IMR-90 (cell line): ENCODE results near the gene PLCL1. TPM values are rescaled to one million over a fixed set of nuclear protein-coding genes. Genes with fewer than 3 reads are reported as not detected.

Experiments used
- ATAC-seq: fragments of 200-7000 bp; cut with Tn5 transposase; 2 replicates; pipeline ENCODE4 v1.9.1; 2020; ENCODE audit warnings: low read depth, mild to moderate bottlenecking, moderate library complexity
- BruUV-seq: library from RNA; stranded (reverse); fragments of 400-500 nt; replicated peaks from 2 replicates; lab custom pipeline; 2021; lab: Mats Ljungman, UMichigan
- CTCF ChIA-PET: fragments of 300-600 bp; formaldehyde crosslinking; extraction: SDS; loops from one replicate; lab custom pipeline; 2021; ENCODE audit warnings: antibody characterized with exemption; lab: Yijun Ruan, JAX
- POLR2A ChIA-PET: fragments of 300-600 bp; sonication (Branson Sonifier 250); formaldehyde crosslinking; loops from one replicate; lab custom pipeline; 2022; ENCODE audit warnings: antibody characterized with exemption; ENCODE audit not compliant: unreplicated experiment; lab: Charles Lee
- DNase-seq: peaks from one replicate; pipeline ENCODE4 v3.0.0; 2013
- H2AFZ ChIP-seq: replicated peaks from 2 replicates; pipeline ENCODE3; 2013; ENCODE audit warnings: low read length, mild to moderate bottlenecking; ENCODE audit not compliant: poor library complexity
- H2AK5ac ChIP-seq: 2 replicates; pipeline ENCODE4 v1.6.1; 2013; ENCODE audit warnings: low read depth, low read length, inconsistent platforms
- H2AK9ac ChIP-seq: replicated peaks from 2 replicates; pipeline ENCODE3; 2013; ENCODE audit warnings: mild to moderate bottlenecking, low read depth, low read length, moderate library complexity; ENCODE audit not compliant: poor library complexity
- H2BK120ac ChIP-seq: 2 replicates; pipeline ENCODE4 v1.6.1; 2013; ENCODE audit warnings: low read depth, low read length, inconsistent platforms
- H2BK15ac ChIP-seq: 3 replicates; pipeline ENCODE4 v1.6.1; 2013; ENCODE audit warnings: low read depth, low read length, inconsistent platforms
- H2BK20ac ChIP-seq: 2 replicates; pipeline ENCODE4 v1.6.1; 2013; ENCODE audit warnings: low read depth, mild to moderate bottlenecking, inconsistent platforms, low read length, moderate library complexity
- H2BK5ac ChIP-seq: 2 replicates; pipeline ENCODE4 v1.6.1; 2013; ENCODE audit warnings: mild to moderate bottlenecking, low read depth, low read length, inconsistent platforms; ENCODE audit not compliant: poor library complexity, severe bottlenecking
- H3K14ac ChIP-seq: replicated peaks from 2 replicates; pipeline ENCODE4 v1.6.1; 2013; ENCODE audit warnings: low read depth, low read length, inconsistent platforms
- H3K18ac ChIP-seq: 2 replicates; pipeline ENCODE4 v1.6.1; 2013; ENCODE audit warnings: low read depth, low read length, control low read depth
- H3K23ac ChIP-seq: 2 replicates; pipeline ENCODE4 v1.6.1; 2013; ENCODE audit warnings: low read depth, low read length, inconsistent platforms
- H3K27ac ChIP-seq: 2 replicates; pipeline ENCODE4 v1.5.1; 2013; ENCODE audit warnings: mild to moderate bottlenecking, control low read depth, low read length; ENCODE audit not compliant: insufficient read depth
- H3K27me3 ChIP-seq: 2 replicates; pipeline ENCODE4 v1.6.1; 2013; ENCODE audit warnings: low read length; ENCODE audit not compliant: control insufficient read depth, insufficient read depth
- H3K36me3 ChIP-seq: 2 replicates; pipeline ENCODE4 v1.6.1; 2013; ENCODE audit warnings: low read length, mixed read lengths; ENCODE audit not compliant: control insufficient read depth, insufficient read depth
- H3K4ac ChIP-seq: 2 replicates; pipeline ENCODE4 v1.6.1; 2013; ENCODE audit warnings: low read depth, low read length, inconsistent platforms
- H3K4me1 ChIP-seq: 2 replicates; pipeline ENCODE4 v1.6.1; 2013; ENCODE audit warnings: low read length, mixed read lengths; ENCODE audit not compliant: control insufficient read depth, insufficient read depth
- H3K4me2 ChIP-seq: 2 replicates; pipeline ENCODE4 v1.6.1; 2013; ENCODE audit warnings: low read depth, mild to moderate bottlenecking, control low read depth, low read length, moderate library complexity
- H3K4me3 ChIP-seq: 2 replicates; pipeline ENCODE4 v1.5.1; 2013; ENCODE audit warnings: low read depth, mild to moderate bottlenecking, control low read depth, low read length, moderate library complexity; ENCODE audit not compliant: insufficient read depth
- H3K56ac ChIP-seq: 2 replicates; pipeline ENCODE4 v1.6.1; 2013; ENCODE audit warnings: low read length, inconsistent platforms; ENCODE audit not compliant: insufficient read depth; ENCODE audit errors: extremely low read depth
- H3K79me1 ChIP-seq, 2 experiments: 2 replicates each; pipeline ENCODE4 v1.6.1; 2013; ENCODE audit warnings: low read length in 2 of 2, inconsistent platforms in 1 of 2, low read depth in 1 of 2
- H3K9ac ChIP-seq: 2 replicates; pipeline ENCODE4 v1.6.1; 2013; ENCODE audit warnings: low read depth, low read length, control low read depth
- H3K9me1 ChIP-seq: 2 replicates; pipeline ENCODE4 v1.6.1; 2013; ENCODE audit warnings: low read length, inconsistent platforms; ENCODE audit not compliant: insufficient read depth
- H3K9me3 ChIP-seq: 2 replicates; pipeline ENCODE4 v1.6.1; 2013; ENCODE audit warnings: low read length; ENCODE audit not compliant: control insufficient read depth, insufficient read depth
- H4K20me1 ChIP-seq: 2 replicates; pipeline ENCODE4 v1.6.1; 2013; ENCODE audit warnings: low read length, inconsistent platforms; ENCODE audit not compliant: insufficient read depth
- H4K5ac ChIP-seq: 2 replicates; pipeline ENCODE4 v1.6.1; 2013; ENCODE audit warnings: mild to moderate bottlenecking, low read depth, low read length, control low read depth
- H4K8ac ChIP-seq, 2 experiments: 2 replicates each; pipeline ENCODE4 v1.6.1; 2013; ENCODE audit warnings: low read depth in 2 of 2, low read length in 2 of 2, control low read depth in 1 of 2, inconsistent platforms in 1 of 2
- H4K91ac ChIP-seq: 2 replicates; pipeline ENCODE4 v1.6.1; 2013; ENCODE audit warnings: low read depth, low read length, inconsistent platforms; ENCODE audit not compliant: insufficient read depth
- CEBPB ChIP-seq: IDR thresholded peaks from 2 replicates; pipeline ENCODE4 v1.6.1; 2012; ENCODE audit warnings: low read depth, low read length, improper control_type of control experiment
- CHD1 ChIP-seq: IDR thresholded peaks from 2 replicates; pipeline ENCODE4 v1.6.1; 2012; ENCODE audit warnings: low read depth, low read length, improper control_type of control experiment
- WGBS, 2 experiments: methylation state at CpG; one replicate each; pipeline versions ENCODE4 v1.1.5 to v1.1.7; 2013; ENCODE audit warnings: missing lambda C conversion rate in 2 of 2; ENCODE audit not compliant: insufficient read length in 1 of 2; ENCODE audit errors: extremely low coverage in 2 of 2; 5-methylcytosine and 5-hydroxymethylcytosine counted together
- dilution Hi-C: fragments of 300-500 bp; cut with HindIII; formaldehyde crosslinking; loops from one replicate; pipeline ENCODE4 v1.14.3; 2018; ENCODE audit warnings: low sequenced_read_pairs; ENCODE audit not compliant: unreplicated experiment
- in situ Hi-C: fragments of 300-500 bp; cut with MboI; formaldehyde crosslinking; loops from 3 replicates; pipeline ENCODE4 v1.14.3; 2019; ENCODE audit warnings: low sequenced_read_pairs, inconsistent platforms, mixed read lengths
- intact Hi-C: fragments of 100-400 bp; cut with micrococcal nuclease; formaldehyde crosslinking; loops from 2 replicates; pipeline ENCODE4 v1.10.0; 2022
- polyA plus RNA-seq, 3 experiments: library from polyadenylated mRNA; depleted of rRNA; stranded (reverse); fragments of >200 nt; gene quantifications; 2 replicates each; pipeline ENCODE4 v1.2.3, GENCODE V29; 2012; ENCODE audit warnings: low replicate concordance in 1 of 3
- total RNA-seq: library from RNA; depleted of rRNA; stranded (reverse); fragments of >200 nt; gene quantifications from 2 replicates; pipeline ENCODE4 v1.2.3, GENCODE V29; 2012

PLCL1 gene
- total and polyA plus RNA-seq, 2 of the 4 experiments (the other 2 are of a cell fraction): 0.14 to 0.18 TPM

- no peak overlapping the region for H2BK15ac ChIP-seq
- H2BK5ac ChIP-seq: no peak overlapping the region
- H3K27me3 ChIP-seq: no peaks in the 10 kb centered on the region
- H2AFZ ChIP-seq: no peak overlapping the region
- intact Hi-C loops: no loop called here
- no peak overlapping the region for H4K8ac ChIP-seq
- no peak overlapping the region for H2BK120ac ChIP-seq
- H3K4me2 ChIP-seq: no peak overlapping the region
- no TSS peak for BruUV-seq
- H4K5ac ChIP-seq: no peak overlapping the region
- H4K20me1 ChIP-seq: no peaks in the 10 kb centered on the region
- no peak overlapping the region for H3K9ac ChIP-seq
- no peaks in the 10 kb centered on the region for H3K9me3 ChIP-seq
- no peak overlapping the region for H3K23ac ChIP-seq
- no peak overlapping the region for H3K4me3 ChIP-seq
- WGBS, 2 experiments: no CpG with 5 or more reads among the region's 2 CpGs
- no peak overlapping the region for H2AK5ac ChIP-seq
- no peaks in the 10 kb centered on the region for H3K4me1 ChIP-seq
- TF ChIP-seq CEBPB: no peak
- no peak for TF ChIP-seq CHD1
- dilution Hi-C loops: no loop called here
- ATAC-seq (no peak), DNase-seq (no peak)
- ChIA-PET POLR2A (no interaction called here), CTCF (no interaction called here)
- H3K18ac ChIP-seq: no peak overlapping the region
- in situ Hi-C loops: loop anchor here (10.0 kb wide), 1 partner anchor 251 kb away; the partner anchor contains the start of gene PLCL1
- no peaks in the 10 kb centered on the region for H3K9me1 ChIP-seq
- no peak overlapping the region for H3K27ac ChIP-seq
- H4K91ac ChIP-seq: no peak overlapping the region
- H2AK9ac ChIP-seq: no peak overlapping the region
- no peaks in the 10 kb centered on the region for H3K79me1 ChIP-seq
- no peak overlapping the region for H3K14ac ChIP-seq
- no peak overlapping the region for H2BK20ac ChIP-seq
- no peak overlapping the region for H3K4ac ChIP-seq
- H3K36me3 ChIP-seq: no peaks in the 10 kb centered on the region
- H3K56ac ChIP-seq: no peak overlapping the region
Measured at GRCh38 chr2:198055716-198056115, 251.3 kb downstream of the PLCL1 start.
